Testis (tissue), 2 donors: Measurements from ENCODE around the gene IL3.

Experiments used
- CTCF ChIP-seq, 3 experiments: fragments of 450-650 bp in 2 of 3; fragments of 200-600 bp in 1 of 3; sonication (generic) in 1 of 3; IDR thresholded peaks; one replicate each; pipeline ENCODE4 v1.5.1; 2016 to 2019; ENCODE audit warnings: antibody characterized with exemption in 3 of 3, mild to moderate bottlenecking in 2 of 3, moderate library complexity in 1 of 3
- POLR2A ChIP-seq: fragments of 450-650 bp; IDR thresholded peaks from one replicate; pipeline ENCODE4 v1.6.1; 2017; ENCODE audit warnings: antibody characterized with exemption, mild to moderate bottlenecking, moderate library complexity

GRCh38 chr5:132026516-132027008, 33.9 kb upstream of the IL3 start:
- TF ChIP-seq CTCF (IDR thresholded peaks at IDR 0.05) (no peak), POLR2A (no peak)
